C4-2B (cell line): ENCODE measurements around the gene LRMDA.

Experiments
- CTCF ChIP-seq: fragments of 450-650 bp; conservative IDR thresholded peaks from 2 replicates; pipeline ENCODE4 v1.5.1; 2017; ENCODE audit warnings: mild to moderate bottlenecking
- ZFX ChIP-seq: fragments of 450-650 bp; IDR thresholded peaks from 2 replicates; pipeline ENCODE4 v1.6.1; 2017

GRCh38 chr10:75606203-75606779, 174.9 kb downstream of the LRMDA start:
- TF ChIP-seq ZFX (no peak), CTCF (no peak)
